ENCODE data around the gene TSHR.

DNA sequence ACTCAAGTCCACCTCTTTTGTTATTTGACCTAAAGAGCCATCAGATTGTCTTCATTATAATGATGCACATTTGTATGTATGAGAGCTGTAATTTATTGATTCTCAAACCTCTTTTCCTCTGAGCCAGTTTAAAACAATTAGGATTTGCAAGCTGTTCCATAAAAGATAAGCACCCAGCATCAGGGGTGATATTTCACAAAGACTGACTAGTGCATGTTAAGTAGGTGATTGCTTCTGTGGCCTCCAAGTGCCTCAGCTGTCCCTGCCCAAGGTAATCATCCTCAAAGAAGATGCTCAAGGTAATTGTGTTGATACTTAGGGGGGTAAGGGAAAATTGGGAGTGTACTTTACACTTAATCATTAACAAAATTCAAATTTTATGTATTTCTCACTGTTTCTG lies 32.1 kb upstream of the TSHR start:
- TF ChIP-seq, protein P1, sequence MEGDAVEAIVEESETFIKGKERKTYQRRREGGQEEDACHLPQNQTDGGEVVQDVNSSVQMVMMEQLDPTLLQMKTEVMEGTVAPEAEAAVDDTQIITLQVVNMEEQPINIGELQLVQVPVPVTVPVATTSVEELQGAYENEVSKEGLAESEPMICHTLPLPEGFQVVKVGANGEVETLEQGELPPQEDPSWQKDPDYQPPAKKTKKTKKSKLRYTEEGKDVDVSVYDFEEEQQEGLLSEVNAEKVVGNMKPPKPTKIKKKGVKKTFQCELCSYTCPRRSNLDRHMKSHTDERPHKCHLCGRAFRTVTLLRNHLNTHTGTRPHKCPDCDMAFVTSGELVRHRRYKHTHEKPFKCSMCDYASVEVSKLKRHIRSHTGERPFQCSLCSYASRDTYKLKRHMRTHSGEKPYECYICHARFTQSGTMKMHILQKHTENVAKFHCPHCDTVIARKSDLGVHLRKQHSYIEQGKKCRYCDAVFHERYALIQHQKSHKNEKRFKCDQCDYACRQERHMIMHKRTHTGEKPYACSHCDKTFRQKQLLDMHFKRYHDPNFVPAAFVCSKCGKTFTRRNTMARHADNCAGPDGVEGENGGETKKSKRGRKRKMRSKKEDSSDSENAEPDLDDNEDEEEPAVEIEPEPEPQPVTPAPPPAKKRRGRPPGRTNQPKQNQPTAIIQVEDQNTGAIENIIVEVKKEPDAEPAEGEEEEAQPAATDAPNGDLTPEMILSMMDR (IDR thresholded peaks at IDR 0.05; ENCODE audit: low read depth, low read length, poor library complexity, severe bottlenecking) = no peak
- no peak for TF ChIP-seq EZH2phosphoT487 (IDR thresholded peaks at IDR 0.05; ENCODE audit: borderline replicate concordance, low read length)

Measured in DOHH2 (cell line).